ENCODE data around the gene PRMT2. TPM values are rescaled to one million over a fixed set of nuclear protein-coding genes. Genes with fewer than 3 reads are reported as not detected.
A peak's percentile ranks its signal among the peaks of the same experiment; 100 is the strongest.

PRMT2 gene
- total RNA-seq, 3 donors from 2014 or later (not counting 1 experiment from before 2014, with no cell fraction given), result 122 to 199 (median 170) TPM

GRCh38 chr21:46597031-46597430 lies 38.4 kb upstream of the PRMT2 start:
- Mint-ChIP-seq H3K4me3 (no peak overlapping the region), H3K4me1 (peaks cover 0 to 28% of the 10 kb centered on the region in 2 donors), H3K9me3 (peaks cover 0 to 6% of the 10 kb centered on the region in 2 donors), H3K27ac (no peak overlapping the region), H3K27me3 (ENCODE audit: low read depth in 2 of 2) (no peaks in the 10 kb centered on the region), H3K36me3 (no peaks in the 10 kb centered on the region)
- Histone ChIP-seq H3K36me3 (ENCODE audit: control insufficient read depth, insufficient read depth, low read length) (no peaks in the 10 kb centered on the region), H3K9me3 (ENCODE audit: control insufficient read depth, insufficient read depth, low read length) (peaks cover 13% of the 10 kb centered on the region), H3K4me3 (ENCODE audit: low read length) (no peak overlapping the region), H3K4me1 (ENCODE audit: control insufficient read depth, insufficient read depth, low read length) (no peaks in the 10 kb centered on the region), H3K27ac (ENCODE audit: low read length) (no peak overlapping the region), H3K27me3 (ENCODE audit: control insufficient read depth, insufficient read depth, low read length) (no peaks in the 10 kb centered on the region)
- no peak for TF ChIP-seq CTCF (IDR thresholded peaks at IDR 0.05)
- intact Hi-C loops (cut with micrococcal nuclease), result no loop called here
- no peak for ATAC-seq
- 91% methylated on average over 8 of the region's 8 CpGs for WGBS (ENCODE audit: insufficient coverage)
- no peak for DNase-seq

- no peak for ATAC-seq
Measured at GRCh38 chr21:46597896-46598343, 37.6 kb upstream of the PRMT2 start.

GRCh38 chr21:46598581-46599572 lies 36.6 kb upstream of the PRMT2 start:
- intact Hi-C loops (cut with micrococcal nuclease), result no loop called here
- Mint-ChIP-seq H3K4me1 (peaks cover 0 to 20% of the 10 kb centered on the region in 2 donors), H3K4me3 (no peak overlapping the region), H3K27me3 (ENCODE audit: low read depth in 2 of 2) (no peaks in the 10 kb centered on the region), H3K27ac (no peak overlapping the region), H3K36me3 (no peaks in the 10 kb centered on the region), H3K9me3 (no peaks in the 10 kb centered on the region)
- WGBS (ENCODE audit: insufficient coverage), result 91% methylated on average over 38 of the region's 38 CpGs
- Histone ChIP-seq H3K27me3 (ENCODE audit: control insufficient read depth, insufficient read depth, low read length) (no peaks in the 10 kb centered on the region), H3K27ac (ENCODE audit: low read length) (no peak overlapping the region), H3K36me3 (ENCODE audit: control insufficient read depth, insufficient read depth, low read length) (no peaks in the 10 kb centered on the region), H3K4me1 (ENCODE audit: control insufficient read depth, insufficient read depth, low read length) (no peaks in the 10 kb centered on the region), H3K9me3 (ENCODE audit: control insufficient read depth, insufficient read depth, low read length) (peaks cover 10% of the 10 kb centered on the region), H3K4me3 (ENCODE audit: low read length) (no peak overlapping the region)
- ATAC-seq (no peak), DNase-seq (peak in 1 of 2 donors; percentile 30)
- no peak for TF ChIP-seq CTCF (IDR thresholded peaks at IDR 0.05)

More at GRCh38 chr21:46597896-46598343, 37.6 kb upstream of the PRMT2 start:
- Mint-ChIP-seq H3K4me1 (peaks cover 0 to 26% of the 10 kb centered on the region in 2 donors), H3K9me3 (peaks cover 0 to 5% of the 10 kb centered on the region in 2 donors), H3K36me3 (no peaks in the 10 kb centered on the region), H3K27me3 (ENCODE audit: low read depth in 2 of 2) (no peaks in the 10 kb centered on the region), H3K27ac (no peak overlapping the region), H3K4me3 (no peak overlapping the region)
- Histone ChIP-seq H3K27ac (ENCODE audit: low read length) (no peak overlapping the region), H3K27me3 (ENCODE audit: control insufficient read depth, insufficient read depth, low read length) (no peaks in the 10 kb centered on the region), H3K4me1 (ENCODE audit: control insufficient read depth, insufficient read depth, low read length) (no peaks in the 10 kb centered on the region), H3K9me3 (ENCODE audit: control insufficient read depth, insufficient read depth, low read length) (peaks cover 13% of the 10 kb centered on the region), H3K4me3 (ENCODE audit: low read length) (no peak overlapping the region), H3K36me3 (ENCODE audit: control insufficient read depth, insufficient read depth, low read length) (no peaks in the 10 kb centered on the region)
- DNase-seq, result no peak
- intact Hi-C loops (cut with micrococcal nuclease), result no loop called here
- no peak for TF ChIP-seq CTCF (IDR thresholded peaks at IDR 0.05)
- 89% methylated on average over 20 of the region's 20 CpGs for WGBS (ENCODE audit: insufficient coverage)
